ENCODE results near the gene MUC6.

The MUC6 gene

DNA sequence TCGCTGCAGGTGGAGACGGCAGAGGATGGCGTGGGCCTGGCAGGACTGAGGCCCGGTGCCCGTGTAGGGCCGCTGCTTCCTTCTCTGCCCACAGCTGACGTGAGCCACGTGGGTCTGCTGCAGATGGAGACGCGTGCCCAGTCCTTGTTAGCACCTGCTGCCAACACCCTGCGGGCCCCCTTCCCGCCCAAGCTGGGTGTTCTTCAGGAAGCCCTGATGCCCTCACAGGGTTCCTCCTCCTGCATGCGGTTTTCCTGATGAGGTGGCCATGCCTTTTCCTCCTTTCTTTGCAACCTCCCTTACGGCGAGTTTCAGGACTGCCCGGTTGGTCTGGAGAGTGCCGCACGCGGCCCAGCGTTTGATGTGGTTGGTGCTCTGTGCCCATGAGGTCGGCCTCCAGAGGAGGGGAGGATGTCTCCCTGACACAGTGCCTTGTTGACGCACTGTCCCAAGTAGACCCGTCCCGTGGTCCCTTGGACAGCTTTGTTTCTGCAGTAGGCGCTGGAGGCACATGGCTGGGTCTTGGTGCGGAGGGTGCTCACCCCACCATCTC, 66.1 kb downstream of the MUC6 start:
- DNase-seq (ENCODE audit: low read depth in 1 of 2, low spot score in 1 of 2) = no peak

DNA sequence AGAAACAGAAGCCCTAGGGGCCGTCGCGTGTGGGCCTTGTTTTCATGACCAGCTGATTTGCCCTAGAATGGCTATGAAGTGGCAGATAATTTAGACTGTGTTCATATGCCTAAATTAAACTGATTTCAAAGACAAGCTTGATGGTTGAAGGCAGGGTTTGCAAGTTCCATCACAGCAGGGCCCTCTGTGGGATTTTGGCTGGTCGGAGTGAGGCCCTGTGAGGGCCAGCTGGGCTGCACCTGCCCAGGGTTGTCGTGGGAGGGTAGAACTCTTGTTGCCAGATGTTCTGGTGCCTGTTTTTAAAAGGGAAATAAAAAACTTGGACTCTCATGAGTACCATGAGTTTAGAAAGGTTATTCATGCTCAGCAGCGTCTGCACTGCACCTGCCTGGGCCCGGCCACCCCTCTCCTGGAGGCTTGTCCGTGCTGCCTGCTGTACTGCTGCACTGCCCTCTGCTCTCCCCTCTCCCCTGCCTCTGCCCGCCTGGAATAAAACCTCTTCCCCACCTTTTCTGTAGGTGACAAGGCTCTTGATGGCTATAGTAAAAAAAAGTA, 66.8 kb downstream of the MUC6 start:
- no peak for DNase-seq (ENCODE audit: low read depth in 1 of 2, low spot score in 1 of 2)

DNA sequence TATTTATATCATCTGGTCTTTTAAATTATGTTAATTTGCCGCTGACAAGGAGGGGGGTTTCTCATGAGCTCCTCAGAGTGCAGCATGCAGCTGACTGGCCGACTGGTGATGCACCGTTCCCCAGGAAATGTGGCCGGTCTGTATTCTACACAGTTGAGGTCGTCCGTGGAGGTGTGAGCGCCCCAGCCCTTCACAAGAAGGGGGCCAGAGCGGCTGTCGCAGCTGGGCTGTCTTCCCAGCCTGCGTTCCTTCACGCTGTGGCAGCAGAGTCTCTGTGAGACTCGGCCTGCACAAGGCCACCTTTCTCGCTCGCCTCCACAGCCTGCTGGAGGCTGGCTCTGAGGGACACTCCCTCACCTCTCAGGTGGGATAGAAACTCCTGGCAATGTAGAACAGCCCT, 67.7 kb downstream of the MUC6 start:
- DNase-seq (ENCODE audit: low read depth in 1 of 2, low spot score in 1 of 2) = no peak

DNA sequence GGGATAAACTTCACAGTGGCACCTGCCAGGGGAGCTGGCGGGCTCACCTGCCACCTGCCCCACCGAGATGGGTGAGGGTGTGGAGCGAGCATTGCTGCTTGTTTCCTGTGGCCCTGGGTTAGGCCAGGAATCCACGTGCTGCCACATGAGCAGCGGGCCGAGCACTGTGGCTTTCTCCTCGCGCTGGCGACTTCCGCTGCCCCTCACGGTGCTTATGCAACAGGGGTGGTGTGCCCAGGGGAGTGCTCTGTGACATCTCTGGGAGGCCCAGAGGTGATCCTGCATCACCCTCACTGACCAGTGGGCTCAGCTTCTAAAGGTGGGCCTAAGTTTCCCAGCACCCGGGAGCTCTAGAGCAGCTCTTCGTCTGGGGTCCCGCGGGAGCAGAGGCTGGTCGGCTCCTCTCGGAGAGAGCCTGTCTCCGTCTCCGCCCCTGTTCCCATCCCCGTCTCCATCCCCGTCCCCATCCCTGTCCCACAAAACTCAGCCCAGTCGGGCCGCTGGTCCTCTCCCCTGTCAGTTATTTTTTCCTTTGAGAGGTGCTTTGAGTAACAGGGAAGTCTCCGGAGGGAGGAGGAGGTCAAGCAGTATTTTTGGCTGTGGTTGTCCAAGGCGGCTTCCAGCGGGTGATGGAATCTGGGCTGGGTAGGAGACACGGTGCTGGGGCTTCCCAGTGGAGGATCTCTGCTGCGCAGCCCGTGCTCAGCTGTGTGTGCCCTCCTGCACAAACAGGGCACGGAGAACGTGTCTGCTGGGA, 68.3 kb downstream of the MUC6 start:
- no peak for DNase-seq (ENCODE audit: low read depth in 1 of 2, low spot score in 1 of 2)

DNA sequence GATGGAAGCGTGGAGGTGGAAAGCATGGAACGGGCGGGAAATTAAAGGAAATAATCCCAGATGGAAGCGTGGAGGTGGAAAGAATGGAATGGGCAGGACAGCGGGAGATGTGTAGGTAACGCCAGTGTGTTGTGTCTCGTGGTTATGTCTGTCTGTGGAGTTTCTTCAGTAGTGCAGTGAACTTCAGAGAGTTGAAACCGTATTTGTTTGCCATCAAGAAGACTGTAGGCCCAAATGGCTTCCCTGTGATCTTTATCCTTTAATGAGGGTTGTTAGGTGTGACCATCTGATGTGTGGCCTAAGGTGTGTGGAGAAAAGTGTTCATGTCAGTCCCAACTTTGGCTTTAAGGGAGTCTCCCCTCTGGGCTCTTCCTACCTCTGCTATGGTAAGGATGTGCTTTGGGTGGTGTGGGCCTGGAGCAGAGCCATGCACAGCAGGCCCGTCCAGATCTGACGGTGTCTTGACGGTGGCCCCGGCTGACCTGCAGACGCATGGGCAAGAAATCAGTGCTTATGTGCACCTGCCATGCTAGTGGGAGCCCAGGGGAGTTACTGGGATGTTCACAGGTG, 71.2 kb downstream of the MUC6 start:
- DNase-seq (ENCODE audit: low read depth in 1 of 2, low spot score in 1 of 2) = no peak

DNA sequence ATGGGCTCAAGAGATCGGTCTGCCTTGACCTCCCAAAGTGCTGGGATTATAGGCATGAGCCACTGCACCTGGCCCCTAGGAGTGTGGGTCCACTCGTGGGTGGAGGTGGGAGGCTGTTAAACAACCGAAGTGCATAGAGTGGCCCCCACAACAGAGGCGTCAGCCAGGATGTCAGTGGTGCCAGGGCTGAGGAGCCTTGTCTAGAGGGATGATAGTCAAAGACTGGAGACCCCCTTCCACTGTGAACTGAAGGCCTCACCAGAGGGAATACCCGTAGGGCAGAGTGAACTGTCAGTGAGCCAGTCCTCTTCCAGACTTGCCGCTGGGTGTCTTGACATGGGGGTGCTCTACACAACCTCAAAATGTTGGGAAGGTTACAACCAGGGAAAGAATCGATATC, 72.7 kb downstream of the MUC6 start:
- DNase-seq (ENCODE audit: low read depth in 1 of 2, low spot score in 1 of 2) = no peak

Data from stimulated activated CD4-positive, alpha-beta T cell treated with anti-CD3 and anti-CD28 coated beads, Interleukin-15, amount 100 ng/mL, for 1 hour (primary cell).